GM19099 (cell line): ENCODE measurements around the gene TUBA4A.

Experiments
- POLR2A ChIP-seq: IDR thresholded peaks from 3 replicates; pipeline ENCODE4 v1.6.1; 2011; ENCODE audit warnings: low read depth; ENCODE audit not compliant: insufficient read length; ENCODE audit errors: extremely low read depth

TUBA4A gene

GRCh38 chr2:219218217-219218731 lies 35.4 kb downstream of the TUBA4A start:
- TF ChIP-seq POLR2A: no peak

- TF ChIP-seq POLR2A: no peak
Measured at GRCh38 chr2:219216535-219216915, 37.2 kb downstream of the TUBA4A start.

GRCh38 chr2:219215871-219216534 lies 37.7 kb downstream of the TUBA4A start:
- TF ChIP-seq POLR2A: no peak

- no peak for TF ChIP-seq POLR2A
Measured at GRCh38 chr2:219214786-219215185, 38.9 kb downstream of the TUBA4A start.

- no peak for TF ChIP-seq POLR2A
Measured at GRCh38 chr2:219214141-219214540, 39.6 kb downstream of the TUBA4A start.

GRCh38 chr2:219213486-219214071 lies 40.1 kb downstream of the TUBA4A start:
- TF ChIP-seq POLR2A: no peak

GRCh38 chr2:219213026-219213415 lies 40.7 kb downstream of the TUBA4A start:
- no peak for TF ChIP-seq POLR2A

GRCh38 chr2:219210886-219211362 lies 42.8 kb downstream of the TUBA4A start:
- no peak for TF ChIP-seq POLR2A

- no peak for TF ChIP-seq POLR2A
Measured at GRCh38 chr2:219210196-219210885, 43.4 kb downstream of the TUBA4A start.

GRCh38 chr2:219209236-219210195 lies 44.2 kb downstream of the TUBA4A start:
- TF ChIP-seq POLR2A: no peak

- TF ChIP-seq POLR2A: no peak
Measured at GRCh38 chr2:219207884-219208740, 45.6 kb downstream of the TUBA4A start.

- no peak for TF ChIP-seq POLR2A
Measured at GRCh38 chr2:219207134-219207883, 46.4 kb downstream of the TUBA4A start.
